Measurements from ENCODE around the gene SF3A2.

GRCh38 chr19:2232286-2233151, 4.1 kb upstream of the SF3A2 start:
- TF ChIP-seq CTCF (IDR thresholded peaks at IDR 0.05) (no peak), POLR2A (IDR thresholded peaks at IDR 0.05) (no peak)
